Activated CD4-positive, alpha-beta T cell treated with anti-CD3 and anti-CD28 coated beads for 36 hours (primary cell): ENCODE measurements around the gene CRADD. TPM values are rescaled to one million over a fixed set of nuclear protein-coding genes. Genes with fewer than 3 reads are reported as not detected.

Experiments used
- ATAC-seq: fragments of 200-7000 bp; cut with Tn5 transposase; one replicate; pipeline ENCODE4 v1.10.0; 2021; ENCODE audit warnings: mild to moderate bottlenecking, moderate library complexity
- CTCF ChIA-PET: fragments of 350-600 bp; sonication (Branson Sonifier 250); formaldehyde crosslinking; loops from one replicate; lab custom pipeline; 2021; ENCODE audit warnings: antibody characterized with exemption; lab: Charles Lee
- POLR2A ChIA-PET: fragments of 350-600 bp; sonication (Branson Sonifier 250); formaldehyde crosslinking; loops from one replicate; lab custom pipeline; 2021; ENCODE audit warnings: antibody characterized with exemption, inconsistent platforms; lab: Charles Lee
- DNase-seq: peaks from one replicate; pipeline ENCODE4 v3.0.0-alpha.2; 2020
- H3K27ac Mint-ChIP-seq: one replicate; pipeline ENCODE4 v1.8.0; 2021; ENCODE audit warnings: mixed read lengths
- H3K27me3 Mint-ChIP-seq: one replicate; pipeline ENCODE4 v1.8.0; 2021; ENCODE audit warnings: mixed read lengths
- H3K36me3 Mint-ChIP-seq: one replicate; pipeline ENCODE4 v1.8.0; 2021; ENCODE audit warnings: low read depth, mixed read lengths
- H3K4me1 Mint-ChIP-seq: one replicate; pipeline ENCODE4 v1.8.0; 2021; ENCODE audit warnings: mixed read lengths
- H3K4me3 Mint-ChIP-seq: one replicate; pipeline ENCODE4 v1.8.0; 2021; ENCODE audit warnings: mild to moderate bottlenecking, moderate library complexity, mixed read lengths
- H3K9me3 Mint-ChIP-seq: one replicate; pipeline ENCODE4 v1.8.0; 2021; ENCODE audit warnings: low read depth, mixed read lengths
- intact Hi-C, 2 experiments: fragments of 100-400 bp; cut with DNase I in 1 of 2; cut with micrococcal nuclease in 1 of 2; formaldehyde crosslinking; loops; one replicate each; pipeline versions ENCODE4 v1.14.2 to v1.15.1; 2022 to 2024; cut with DNase I, micrococcal nuclease
- total RNA-seq, 2 experiments: library from RNA; stranded (reverse); gene quantifications; one replicate each; pipeline ENCODE4 v1.2.3, GENCODE V29; 2021

The CRADD gene
- total RNA-seq, 2 experiments from 2014 or later, result 5.7 to 7.8 TPM

- no peaks in the 10 kb centered on the region for H3K4me1 Mint-ChIP-seq
- peaks cover 2% of the 10 kb centered on the region for H3K27me3 Mint-ChIP-seq
- DNase-seq (no peak), ATAC-seq (no peak)
- H3K4me3 Mint-ChIP-seq, result no peak overlapping the region
- no peaks in the 10 kb centered on the region for H3K36me3 Mint-ChIP-seq
- CTCF ChIA-PET, result interaction anchor here (0.6 kb wide), 1 partner anchor 136 kb away, joined by 3 read pairs; no protein-coding TSS in a partner anchor
- H3K27ac Mint-ChIP-seq, result no peak overlapping the region
- POLR2A ChIA-PET, result no interaction called here
- intact Hi-C loops, result no loop called here
- no peaks in the 10 kb centered on the region for H3K9me3 Mint-ChIP-seq
Measured at GRCh38 chr12:93653712-93654111, 23.5 kb upstream of the CRADD start.

GRCh38 chr12:93654421-93654820 is 22.8 kb upstream of the CRADD start:
- Mint-ChIP-seq H3K4me1 (no peaks in the 10 kb centered on the region), H3K27me3 (peaks cover 2% of the 10 kb centered on the region), H3K27ac (no peak overlapping the region), H3K4me3 (no peak overlapping the region), H3K9me3 (no peaks in the 10 kb centered on the region), H3K36me3 (no peaks in the 10 kb centered on the region)
- ChIA-PET POLR2A (interaction anchor here (0.6 kb wide), 1 partner anchor 132 kb away, joined by 10 read pairs; no protein-coding TSS in a partner anchor), CTCF (interaction anchor here (0.6 to 0.7 kb wide), 2 partner anchors 65 to 137 kb away, joined by 3 read pairs; no protein-coding TSS in a partner anchor)
- intact Hi-C loops, result no loop called here
- DNase-seq (no peak), ATAC-seq (no peak)

GRCh38 chr12:93657071-93657470 is 20.1 kb upstream of the CRADD start:
- ChIA-PET POLR2A (no interaction called here), CTCF (interaction anchor here (0.6 to 0.7 kb wide), 3 partner anchors 25 to 563 kb away, joined by 3 read pairs; no protein-coding TSS in a partner anchor)
- Mint-ChIP-seq H3K4me3 (no peak overlapping the region), H3K27me3 (peaks cover 4% of the 10 kb centered on the region), H3K36me3 (no peaks in the 10 kb centered on the region), H3K9me3 (no peaks in the 10 kb centered on the region), H3K27ac (no peak overlapping the region), H3K4me1 (no peaks in the 10 kb centered on the region)
- ATAC-seq (no peak), DNase-seq (no peak)
- intact Hi-C loops, result no loop called here

GRCh38 chr12:93661021-93661420 is 16.2 kb upstream of the CRADD start:
- DNase-seq (no peak), ATAC-seq (no peak)
- Mint-ChIP-seq H3K27me3 (peaks cover 2% of the 10 kb centered on the region), H3K4me3 (no peak overlapping the region), H3K9me3 (no peaks in the 10 kb centered on the region), H3K27ac (no peak overlapping the region), H3K36me3 (no peaks in the 10 kb centered on the region), H3K4me1 (no peaks in the 10 kb centered on the region)
- intact Hi-C loops, result no loop called here
- ChIA-PET POLR2A (no interaction called here), CTCF (no interaction called here)

- no peak overlapping the region for H3K4me3 Mint-ChIP-seq
Measured at GRCh38 chr12:93663006-93663728, 14.0 kb upstream of the CRADD start.

GRCh38 chr12:93663729-93664084 is 13.5 kb upstream of the CRADD start:
- peaks cover 4% of the 10 kb centered on the region for H3K9me3 Mint-ChIP-seq
- no peaks in the 10 kb centered on the region for H3K36me3 Mint-ChIP-seq
- peaks cover 4% of the 10 kb centered on the region for H3K4me1 Mint-ChIP-seq
- ATAC-seq (no peak), DNase-seq (no peak)
- H3K4me3 Mint-ChIP-seq, result no peak overlapping the region
- ChIA-PET CTCF (interaction anchor here (0.9 to 1.1 kb wide), 2 partner anchors 48 to 161 kb away, joined by 3 to 5 read pairs; no protein-coding TSS in a partner anchor), POLR2A (no interaction called here)
- peaks cover 2% of the 10 kb centered on the region for H3K27me3 Mint-ChIP-seq
- intact Hi-C loops, result no loop called here
- no peak overlapping the region for H3K27ac Mint-ChIP-seq

More at GRCh38 chr12:93663006-93663728, 14.0 kb upstream of the CRADD start:
- H3K27me3 Mint-ChIP-seq, result peaks cover 2% of the 10 kb centered on the region
- CTCF ChIA-PET, result no interaction called here
- ATAC-seq, result no peak
- H3K36me3 Mint-ChIP-seq, result no peaks in the 10 kb centered on the region
- no peak overlapping the region for H3K27ac Mint-ChIP-seq
- H3K9me3 Mint-ChIP-seq, result no peaks in the 10 kb centered on the region
- DNase-seq, result no peak
- intact Hi-C loops, result no loop called here
- POLR2A ChIA-PET, result no interaction called here
- no peaks in the 10 kb centered on the region for H3K4me1 Mint-ChIP-seq

GRCh38 chr12:93664573-93665138 is 12.5 kb upstream of the CRADD start:
- intact Hi-C loops, result no loop called here
- no peak overlapping the region for H3K4me3 Mint-ChIP-seq
- ChIA-PET POLR2A (no interaction called here), CTCF (interaction anchor here (0.9 to 1.1 kb wide), 2 partner anchors 47 to 162 kb away, joined by 3 to 5 read pairs; no protein-coding TSS in a partner anchor)
- peaks cover 9% of the 10 kb centered on the region for H3K9me3 Mint-ChIP-seq
- peaks cover 2% of the 10 kb centered on the region for H3K27me3 Mint-ChIP-seq
- DNase-seq, result no peak
- no peaks in the 10 kb centered on the region for H3K36me3 Mint-ChIP-seq
- no peak for ATAC-seq
- H3K4me1 Mint-ChIP-seq, result peaks cover 10% of the 10 kb centered on the region
- H3K27ac Mint-ChIP-seq, result no peak overlapping the region

- intact Hi-C loops, result no loop called here
Measured at GRCh38 chr12:93667672-93668071, 9.5 kb upstream of the CRADD start.

GRCh38 chr12:93668919-93669418 is 8.2 kb upstream of the CRADD start:
- Mint-ChIP-seq H3K4me3 (no peak overlapping the region), H3K9me3 (peaks cover 9% of the 10 kb centered on the region), H3K4me1 (peaks cover 10% of the 10 kb centered on the region), H3K27ac (no peak overlapping the region), H3K36me3 (no peaks in the 10 kb centered on the region), H3K27me3 (peaks cover 4% of the 10 kb centered on the region)
- no peak for DNase-seq
- ChIA-PET CTCF (no interaction called here), POLR2A (no interaction called here)
- intact Hi-C loops, result no loop called here
- ATAC-seq, result peak; percentile 76

More at GRCh38 chr12:93667672-93668071, 9.5 kb upstream of the CRADD start:
- Mint-ChIP-seq H3K9me3 (peaks cover 9% of the 10 kb centered on the region), H3K27ac (no peak overlapping the region), H3K36me3 (no peaks in the 10 kb centered on the region), H3K4me3 (no peak overlapping the region), H3K4me1 (peaks cover 10% of the 10 kb centered on the region), H3K27me3 (no peaks in the 10 kb centered on the region)
- ATAC-seq (no peak), DNase-seq (no peak)
- POLR2A ChIA-PET, result no interaction called here
- CTCF ChIA-PET, result interaction anchor here (1.0 kb wide), 1 partner anchor 435 kb away, joined by 3 read pairs; no protein-coding TSS in a partner anchor

GRCh38 chr12:93669452-93669851 is 7.7 kb upstream of the CRADD start:
- ChIA-PET POLR2A (no interaction called here), CTCF (no interaction called here)
- no peaks in the 10 kb centered on the region for H3K36me3 Mint-ChIP-seq
- peaks cover 10% of the 10 kb centered on the region for H3K4me1 Mint-ChIP-seq
- H3K27ac Mint-ChIP-seq, result no peak overlapping the region
- ATAC-seq, result no peak
- peaks cover 8% of the 10 kb centered on the region for H3K27me3 Mint-ChIP-seq
- peaks cover 9% of the 10 kb centered on the region for H3K9me3 Mint-ChIP-seq
- no peak overlapping the region for H3K4me3 Mint-ChIP-seq
- no peak for DNase-seq
- intact Hi-C loops, result no loop called here

- H3K9me3 Mint-ChIP-seq, result peaks cover 9% of the 10 kb centered on the region
- POLR2A ChIA-PET, result no interaction called here
- no peak overlapping the region for H3K27ac Mint-ChIP-seq
- DNase-seq (no peak), ATAC-seq (no peak)
- intact Hi-C loops, result no loop called here
- H3K27me3 Mint-ChIP-seq, result peaks cover 8% of the 10 kb centered on the region
- no peaks in the 10 kb centered on the region for H3K36me3 Mint-ChIP-seq
- CTCF ChIA-PET, result no interaction called here
- H3K4me1 Mint-ChIP-seq, result peaks cover 10% of the 10 kb centered on the region
- no peak overlapping the region for H3K4me3 Mint-ChIP-seq
Measured at GRCh38 chr12:93670104-93670503, 7.1 kb upstream of the CRADD start.
